Measurements from ENCODE around the gene GNAI3. TPM values are rescaled to one million over a fixed set of nuclear protein-coding genes. Genes with fewer than 3 reads are reported as not detected.

GNAI3 gene
- total RNA-seq, 2 experiments from 2014 or later: 3.8 to 6.1 TPM

DNA sequence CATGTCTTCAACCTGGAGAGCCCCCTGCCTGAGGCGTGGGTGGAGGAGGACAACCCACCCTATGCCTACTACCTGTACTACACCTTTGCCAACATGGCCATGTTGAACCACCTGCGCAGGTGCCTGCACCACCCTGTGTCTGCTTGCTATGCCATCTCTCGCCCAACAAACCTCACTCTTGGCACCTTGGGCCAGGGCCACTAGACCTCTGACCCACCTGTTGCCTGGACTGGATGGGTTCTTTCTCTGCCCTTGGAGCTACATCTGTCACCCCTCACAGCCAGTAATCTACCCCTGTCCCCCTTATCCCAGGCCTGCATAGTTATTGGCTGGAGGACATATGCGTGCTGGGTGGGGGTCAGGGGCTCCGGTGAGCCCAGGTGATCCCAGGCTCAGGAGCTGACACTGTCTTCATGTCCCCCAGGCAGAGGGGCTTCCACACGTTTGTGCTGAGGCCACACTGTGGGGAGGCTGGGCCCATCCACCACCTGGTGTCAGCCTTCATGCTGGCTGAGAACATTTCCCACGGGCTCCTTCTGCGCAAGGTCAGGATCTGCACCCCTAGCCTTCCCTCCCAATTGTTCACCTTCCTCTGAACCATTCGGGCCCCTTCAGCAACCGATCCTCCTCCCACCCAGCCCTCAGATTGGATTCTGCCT, 81.1 kb downstream of the GNAI3 start:
- Histone ChIP-seq H3K4me3 (ENCODE audit: low read depth, low read length, poor library complexity, severe bottlenecking) (no peak overlapping the region), H3K36me3 (ENCODE audit: insufficient read depth, low read length) (peaks cover 44% of the 10 kb centered on the region), H3K9me2 (ENCODE audit: insufficient read depth, low read length) (no peaks in the 10 kb centered on the region), H3K4me1 (ENCODE audit: insufficient read depth, low read length, poor library complexity, severe bottlenecking) (peaks cover 10% of the 10 kb centered on the region), H2AFZ (ENCODE audit: low read length) (no peak overlapping the region), H3K27ac (ENCODE audit: low read depth, low read length, poor library complexity, severe bottlenecking) (no peak overlapping the region), H4K20me1 (ENCODE audit: insufficient read depth, low read length) (no peaks in the 10 kb centered on the region), H3K9me3 (ENCODE audit: low read length) (no peaks in the 10 kb centered on the region), H3K79me2 (ENCODE audit: insufficient read depth, low read depth, low read length) (no peaks in the 10 kb centered on the region), H3K4me2 (ENCODE audit: low read length) (no peak overlapping the region)
- ChIA-PET CTCF (ENCODE audit: unreplicated experiment) (interaction anchor here (1.7 kb wide), 1 partner anchor 83 kb away, joined by 6 read pairs; no protein-coding TSS in a partner anchor), POLR2A (no interaction called here)
- no peak for DNase-seq (ENCODE audit: low spot score)
- BruUV-seq (replicated peaks): no TSS peak
- no peak for TF ChIP-seq EZH2phosphoT487 (IDR thresholded peaks at IDR 0.05; ENCODE audit: borderline replicate concordance, low read depth, low read length)
- intact Hi-C loops (cut with micrococcal nuclease; ENCODE audit: unreplicated experiment): loop anchor here (1.0 kb wide), 1 partner anchor 83 kb away; no protein-coding TSS in a partner anchor

DNA sequence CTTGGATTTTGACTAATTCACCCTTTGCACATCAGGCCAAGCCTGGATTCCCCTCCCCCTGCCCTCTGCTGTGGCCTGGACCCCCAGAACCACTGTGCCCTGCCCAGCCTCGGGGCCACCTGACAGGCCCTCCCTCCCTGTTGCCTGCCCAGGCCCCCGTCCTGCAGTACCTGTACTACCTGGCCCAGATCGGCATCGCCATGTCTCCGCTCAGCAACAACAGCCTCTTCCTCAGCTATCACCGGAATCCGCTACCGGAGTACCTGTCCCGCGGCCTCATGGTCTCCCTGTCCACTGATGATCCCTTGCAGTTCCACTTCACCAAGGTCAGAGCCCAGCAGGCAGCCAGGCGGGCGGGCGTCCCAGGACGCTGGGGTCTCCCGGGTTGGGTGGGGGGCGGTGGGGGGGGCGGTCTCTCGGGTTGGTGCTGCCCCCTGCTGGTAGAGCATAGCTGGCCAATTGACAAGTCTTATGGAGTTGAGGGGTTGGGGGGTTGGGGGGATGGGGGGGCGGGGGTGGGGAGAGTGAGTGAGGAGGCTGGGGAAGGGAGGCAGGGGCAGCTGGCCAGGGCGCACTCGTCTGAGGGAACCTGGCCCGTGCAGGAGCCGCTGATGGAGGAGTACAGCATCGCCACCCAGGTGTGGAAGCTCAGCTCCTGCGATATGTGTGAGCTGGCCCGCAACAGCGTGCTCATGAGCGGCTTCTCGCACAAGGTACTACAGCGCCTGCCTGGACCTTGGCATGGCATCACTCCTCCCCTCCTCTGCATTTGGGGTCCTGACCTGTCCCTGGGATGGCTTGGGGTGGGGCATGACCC, 81.9 kb downstream of the GNAI3 start:
- Histone ChIP-seq H3K9me2 (ENCODE audit: insufficient read depth, low read length) (no peaks in the 10 kb centered on the region), H2AFZ (ENCODE audit: low read length) (no peak overlapping the region), H3K4me3 (ENCODE audit: low read depth, low read length, poor library complexity, severe bottlenecking) (no peak overlapping the region), H4K20me1 (ENCODE audit: insufficient read depth, low read length) (no peaks in the 10 kb centered on the region), H3K27ac (ENCODE audit: low read depth, low read length, poor library complexity, severe bottlenecking) (no peak overlapping the region), H3K79me2 (ENCODE audit: insufficient read depth, low read depth, low read length) (no peaks in the 10 kb centered on the region), H3K36me3 (ENCODE audit: insufficient read depth, low read length) (peaks cover 44% of the 10 kb centered on the region), H3K4me2 (ENCODE audit: low read length) (no peak overlapping the region), H3K9me3 (ENCODE audit: low read length) (no peaks in the 10 kb centered on the region), H3K4me1 (ENCODE audit: insufficient read depth, low read length, poor library complexity, severe bottlenecking) (peaks cover 12% of the 10 kb centered on the region)
- no TSS peak for BruUV-seq (replicated peaks)
- POLR2A ChIA-PET: interaction anchor here (0.7 kb wide), 1 partner anchor 81 kb away, joined by 4 read pairs; no protein-coding TSS in a partner anchor
- CTCF ChIA-PET (ENCODE audit: unreplicated experiment): interaction anchor here (1.7 to 1.8 kb wide), 2 partner anchors 10 to 84 kb away, joined by 6 to 8 read pairs; no protein-coding TSS in a partner anchor
- DNase-seq (ENCODE audit: low spot score): peak; percentile 41
- TF ChIP-seq EZH2phosphoT487 (IDR thresholded peaks at IDR 0.05; ENCODE audit: borderline replicate concordance, low read depth, low read length): no peak
- TF ChIP-seq, protein P1, sequence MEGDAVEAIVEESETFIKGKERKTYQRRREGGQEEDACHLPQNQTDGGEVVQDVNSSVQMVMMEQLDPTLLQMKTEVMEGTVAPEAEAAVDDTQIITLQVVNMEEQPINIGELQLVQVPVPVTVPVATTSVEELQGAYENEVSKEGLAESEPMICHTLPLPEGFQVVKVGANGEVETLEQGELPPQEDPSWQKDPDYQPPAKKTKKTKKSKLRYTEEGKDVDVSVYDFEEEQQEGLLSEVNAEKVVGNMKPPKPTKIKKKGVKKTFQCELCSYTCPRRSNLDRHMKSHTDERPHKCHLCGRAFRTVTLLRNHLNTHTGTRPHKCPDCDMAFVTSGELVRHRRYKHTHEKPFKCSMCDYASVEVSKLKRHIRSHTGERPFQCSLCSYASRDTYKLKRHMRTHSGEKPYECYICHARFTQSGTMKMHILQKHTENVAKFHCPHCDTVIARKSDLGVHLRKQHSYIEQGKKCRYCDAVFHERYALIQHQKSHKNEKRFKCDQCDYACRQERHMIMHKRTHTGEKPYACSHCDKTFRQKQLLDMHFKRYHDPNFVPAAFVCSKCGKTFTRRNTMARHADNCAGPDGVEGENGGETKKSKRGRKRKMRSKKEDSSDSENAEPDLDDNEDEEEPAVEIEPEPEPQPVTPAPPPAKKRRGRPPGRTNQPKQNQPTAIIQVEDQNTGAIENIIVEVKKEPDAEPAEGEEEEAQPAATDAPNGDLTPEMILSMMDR (conservative IDR thresholded peaks at IDR 0.05; ENCODE audit: low read length): 0 out of 2 replicates have a peak, but pooled peaks have one; percentile 20
- intact Hi-C loops (cut with micrococcal nuclease; ENCODE audit: unreplicated experiment): loop anchor here (1.0 kb wide), 1 partner anchor 84 kb away; no protein-coding TSS in a partner anchor

DNA sequence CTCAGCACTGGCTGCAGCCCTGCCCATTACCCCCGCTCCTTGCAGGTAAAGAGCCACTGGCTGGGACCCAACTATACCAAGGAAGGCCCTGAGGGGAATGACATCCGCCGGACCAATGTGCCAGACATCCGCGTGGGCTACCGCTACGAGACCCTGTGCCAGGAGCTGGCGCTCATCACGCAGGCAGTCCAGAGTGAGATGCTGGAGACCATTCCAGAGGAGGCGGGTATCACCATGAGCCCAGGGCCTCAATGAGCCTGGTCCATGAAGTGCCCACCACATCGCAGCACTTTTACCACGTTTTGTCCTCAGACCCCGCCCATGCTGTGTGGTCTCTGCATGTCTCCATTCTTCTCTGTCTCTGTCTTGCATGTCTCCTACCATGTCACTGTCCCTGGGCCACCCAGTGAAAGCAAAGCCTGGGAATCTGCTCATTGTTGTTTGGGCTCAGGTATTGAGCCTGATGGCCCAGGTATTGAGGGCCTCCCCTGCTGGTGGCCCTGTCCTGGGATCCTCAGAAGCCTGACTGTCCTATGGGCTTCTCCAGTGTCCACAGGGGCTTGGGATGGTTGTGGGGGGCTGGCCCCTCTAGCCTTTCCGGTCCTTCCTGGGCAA, 82.6 kb downstream of the GNAI3 start:
- Histone ChIP-seq H3K36me3 (ENCODE audit: insufficient read depth, low read length) (peaks cover 44% of the 10 kb centered on the region), H3K9me2 (ENCODE audit: insufficient read depth, low read length) (no peaks in the 10 kb centered on the region), H3K4me2 (ENCODE audit: low read length) (no peak overlapping the region), H3K4me1 (ENCODE audit: insufficient read depth, low read length, poor library complexity, severe bottlenecking) (peaks cover 15% of the 10 kb centered on the region), H3K4me3 (ENCODE audit: low read depth, low read length, poor library complexity, severe bottlenecking) (no peak overlapping the region), H3K27ac (ENCODE audit: low read depth, low read length, poor library complexity, severe bottlenecking) (no peak overlapping the region), H2AFZ (ENCODE audit: low read length) (no peak overlapping the region), H3K9me3 (ENCODE audit: low read length) (no peaks in the 10 kb centered on the region), H3K79me2 (ENCODE audit: insufficient read depth, low read depth, low read length) (no peaks in the 10 kb centered on the region), H4K20me1 (ENCODE audit: insufficient read depth, low read length) (no peaks in the 10 kb centered on the region)
- CTCF ChIA-PET (ENCODE audit: unreplicated experiment): interaction anchor here (1.7 to 1.8 kb wide), 2 partner anchors 9 to 85 kb away, joined by 6 to 8 read pairs; no protein-coding TSS in a partner anchor
- TF ChIP-seq, protein P1 (conservative IDR thresholded peaks at IDR 0.05; ENCODE audit: low read length): no peak
- TF ChIP-seq EZH2phosphoT487 (IDR thresholded peaks at IDR 0.05; ENCODE audit: borderline replicate concordance, low read depth, low read length): no peak
- POLR2A ChIA-PET: no interaction called here
- no TSS peak for BruUV-seq (replicated peaks)
- DNase-seq (ENCODE audit: low spot score): no peak
- intact Hi-C loops (cut with micrococcal nuclease; ENCODE audit: unreplicated experiment): loop anchor here (1.0 kb wide), 1 partner anchor 85 kb away; no protein-coding TSS in a partner anchor

Data from OCI-LY7 (cell line).